HCT116 (cell line): ENCODE data around the gene NARS2. TPM values are rescaled to one million over a fixed set of nuclear protein-coding genes. Genes with fewer than 3 reads are reported as not detected.

Experiments
- CBX3 ChIP-seq: IDR thresholded peaks from 2 replicates; pipeline ENCODE4 v1.6.1; 2012; ENCODE audit warnings: low read depth
- CEBPB ChIP-seq: IDR thresholded peaks from 2 replicates; pipeline ENCODE4 v1.6.1; 2012; ENCODE audit warnings: low read depth
- ELF1 ChIP-seq: IDR thresholded peaks from 2 replicates; pipeline ENCODE4 v1.6.1; 2012; ENCODE audit warnings: low read depth, borderline replicate concordance
- FOSL1 ChIP-seq: IDR thresholded peaks from 2 replicates; pipeline ENCODE4 v1.6.1; 2012; ENCODE audit warnings: low read depth
- JUND ChIP-seq: IDR thresholded peaks from 2 replicates; pipeline ENCODE4 v1.6.1; 2012
- POLR2AphosphoS5 ChIP-seq: IDR thresholded peaks from 2 replicates; pipeline ENCODE4 v1.6.1; 2011; ENCODE audit warnings: mild to moderate bottlenecking, low read depth, low read length, moderate library complexity
- SIN3A ChIP-seq: IDR thresholded peaks from 2 replicates; pipeline ENCODE4 v1.6.1; 2012; ENCODE audit warnings: low read depth
- SP1 ChIP-seq: IDR thresholded peaks from 2 replicates; pipeline ENCODE4 v1.6.1; 2012; ENCODE audit warnings: low read depth
- SRF ChIP-seq: IDR thresholded peaks from 2 replicates; pipeline ENCODE4 v1.6.1; 2012; ENCODE audit warnings: low read depth
- TCF7L2 ChIP-seq: IDR thresholded peaks from 2 replicates; pipeline ENCODE4 v1.7.0; 2011; ENCODE audit warnings: borderline replicate concordance, inconsistent platforms; ENCODE audit not compliant: insufficient read depth, insufficient read length; ENCODE audit errors: extremely low read depth
- ZFX ChIP-seq: fragments of 450-650 bp; IDR thresholded peaks from 2 replicates; pipeline ENCODE4 v1.6.1; 2017
- ZNF274 ChIP-seq: fragments of 200-500 bp; sonication (Bioruptor generic); IDR thresholded peaks from 2 replicates; pipeline ENCODE4 v1.6.1; 2014; ENCODE audit warnings: mild to moderate bottlenecking, low read depth, low read length, inconsistent platforms
- total RNA-seq: library from RNA; stranded (reverse); gene quantifications from one replicate; pipeline ENCODE4 v1.2.1, GENCODE V29; 2021; ENCODE audit not compliant: unreplicated experiment
- TF ChIP-seq, protein P1 (sequence below): IDR thresholded peaks from 2 replicates; pipeline ENCODE4 v1.6.1; 2011; ENCODE audit warnings: mild to moderate bottlenecking, low read length, moderate library complexity; ENCODE audit not compliant: insufficient replicate concordance; ENCODE audit errors: extremely low read depth
- TF ChIP-seq, protein P2 (sequence below), 3 experiments: fragments of 200-600 bp in 1 of 3; sonication (generic) in 1 of 3; IDR thresholded peaks in 2 of 3; conservative IDR thresholded peaks in 1 of 3; 2 replicates each; pipeline ENCODE4 v1.5.1; 2012 to 2017; ENCODE audit warnings: low read depth in 2 of 3, low read length in 2 of 3, antibody characterized with exemption in 1 of 3, borderline replicate concordance in 1 of 3, control low read depth in 1 of 3, mild to moderate bottlenecking in 1 of 3, mixed read lengths in 1 of 3, mixed run types in 1 of 3, moderate library complexity in 1 of 3; ENCODE audit not compliant: insufficient read depth in 1 of 3
- TF ChIP-seq, protein P3 (sequence below): IDR thresholded peaks from 2 replicates; pipeline ENCODE4 v1.6.1; 2012

Gene NARS2
- total RNA-seq, 1 experiment from 2014 or later, result 26.0 TPM

DNA sequence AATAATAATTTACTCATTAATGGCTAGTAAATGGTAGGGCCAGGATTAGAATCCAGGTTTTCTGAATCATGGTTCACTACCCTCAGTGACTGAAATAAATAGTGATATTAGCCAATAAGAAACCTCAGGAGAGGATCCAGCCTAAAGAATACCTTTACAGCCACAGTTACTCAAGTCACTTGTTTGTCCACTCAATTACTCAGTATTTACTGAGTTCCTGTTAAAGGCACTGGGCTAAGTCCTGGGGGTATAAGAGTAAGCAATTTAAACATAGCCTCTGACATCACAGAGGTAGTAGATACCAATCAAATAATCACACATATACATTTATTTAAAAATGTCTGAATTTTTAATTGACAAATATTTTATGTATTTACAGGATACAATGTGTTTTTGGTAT is 100.2 kb downstream of the NARS2 start (continued):
- TF ChIP-seq, protein P1, sequence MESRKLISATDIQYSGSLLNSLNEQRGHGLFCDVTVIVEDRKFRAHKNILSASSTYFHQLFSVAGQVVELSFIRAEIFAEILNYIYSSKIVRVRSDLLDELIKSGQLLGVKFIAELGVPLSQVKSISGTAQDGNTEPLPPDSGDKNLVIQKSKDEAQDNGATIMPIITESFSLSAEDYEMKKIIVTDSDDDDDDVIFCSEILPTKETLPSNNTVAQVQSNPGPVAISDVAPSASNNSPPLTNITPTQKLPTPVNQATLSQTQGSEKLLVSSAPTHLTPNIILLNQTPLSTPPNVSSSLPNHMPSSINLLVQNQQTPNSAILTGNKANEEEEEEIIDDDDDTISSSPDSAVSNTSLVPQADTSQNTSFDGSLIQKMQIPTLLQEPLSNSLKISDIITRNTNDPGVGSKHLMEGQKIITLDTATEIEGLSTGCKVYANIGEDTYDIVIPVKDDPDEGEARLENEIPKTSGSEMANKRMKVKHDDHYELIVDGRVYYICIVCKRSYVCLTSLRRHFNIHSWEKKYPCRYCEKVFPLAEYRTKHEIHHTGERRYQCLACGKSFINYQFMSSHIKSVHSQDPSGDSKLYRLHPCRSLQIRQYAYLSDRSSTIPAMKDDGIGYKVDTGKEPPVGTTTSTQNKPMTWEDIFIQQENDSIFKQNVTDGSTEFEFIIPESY, result no peak
- TF ChIP-seq, protein P2, sequence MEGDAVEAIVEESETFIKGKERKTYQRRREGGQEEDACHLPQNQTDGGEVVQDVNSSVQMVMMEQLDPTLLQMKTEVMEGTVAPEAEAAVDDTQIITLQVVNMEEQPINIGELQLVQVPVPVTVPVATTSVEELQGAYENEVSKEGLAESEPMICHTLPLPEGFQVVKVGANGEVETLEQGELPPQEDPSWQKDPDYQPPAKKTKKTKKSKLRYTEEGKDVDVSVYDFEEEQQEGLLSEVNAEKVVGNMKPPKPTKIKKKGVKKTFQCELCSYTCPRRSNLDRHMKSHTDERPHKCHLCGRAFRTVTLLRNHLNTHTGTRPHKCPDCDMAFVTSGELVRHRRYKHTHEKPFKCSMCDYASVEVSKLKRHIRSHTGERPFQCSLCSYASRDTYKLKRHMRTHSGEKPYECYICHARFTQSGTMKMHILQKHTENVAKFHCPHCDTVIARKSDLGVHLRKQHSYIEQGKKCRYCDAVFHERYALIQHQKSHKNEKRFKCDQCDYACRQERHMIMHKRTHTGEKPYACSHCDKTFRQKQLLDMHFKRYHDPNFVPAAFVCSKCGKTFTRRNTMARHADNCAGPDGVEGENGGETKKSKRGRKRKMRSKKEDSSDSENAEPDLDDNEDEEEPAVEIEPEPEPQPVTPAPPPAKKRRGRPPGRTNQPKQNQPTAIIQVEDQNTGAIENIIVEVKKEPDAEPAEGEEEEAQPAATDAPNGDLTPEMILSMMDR (IDR thresholded peaks at IDR 0.05 in 2 of 3, conservative IDR thresholded peaks at IDR 0.05 in 1 of 3; ENCODE audit: borderline replicate concordance in 1 of 3, insufficient read depth in 1 of 3, low read depth in 2 of 3, low read length in 2 of 3), result no peak
- no peak for TF ChIP-seq SP1
- TF ChIP-seq ZFX, result no peak
- no peak for TF ChIP-seq SIN3A
- TF ChIP-seq CBX3, result no peak
- TF ChIP-seq CEBPB, result no peak
- TF ChIP-seq JUND, result no peak
- TF ChIP-seq POLR2AphosphoS5, result no peak
- TF ChIP-seq TCF7L2, result no peak
- TF ChIP-seq SRF, result no peak
- TF ChIP-seq, protein P3, sequence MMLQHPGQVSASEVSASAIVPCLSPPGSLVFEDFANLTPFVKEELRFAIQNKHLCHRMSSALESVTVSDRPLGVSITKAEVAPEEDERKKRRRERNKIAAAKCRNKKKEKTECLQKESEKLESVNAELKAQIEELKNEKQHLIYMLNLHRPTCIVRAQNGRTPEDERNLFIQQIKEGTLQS, result no peak
- no peak for TF ChIP-seq ELF1
- TF ChIP-seq FOSL1, result no peak
- TF ChIP-seq ZNF274, result no peak
